ENCODE results near the gene GLUD1. TPM values are rescaled to one million over a fixed set of nuclear protein-coding genes. Genes with fewer than 3 reads are reported as not detected.
"Not testable (repeated sequence)": the region's sequence is repeated elsewhere in the genome, so short reads cannot be mapped to it uniquely, and the experiment has no call there.

The GLUD1 gene
- total and polyA plus RNA-seq, 3 experiments from 2014 or later = 130 to 184 (median 174) TPM

GRCh38 chr10:87083576-87084290, 10.9 kb downstream of the GLUD1 start:
- H3K27me3 Mint-ChIP-seq; H3K27me3 ChIP-seq (ENCODE audit: insufficient read depth, low read length, poor library complexity, severe bottlenecking); H3K9me3 ChIP-seq (ENCODE audit: low read length); H3K4me3 ChIP-seq (ENCODE audit: low read length); H3K36me3 ChIP-seq (ENCODE audit: insufficient read depth, low read length); H3K9me3 Mint-ChIP-seq; CTCF ChIA-PET: not testable (repeated sequence)
- Mint-ChIP-seq H3K4me3 (peak overlapping the region in 5 of 7 donors; percentile 20 to 66 (median 51)), H3K4me1 (peaks cover 55 to 71% (median 64%) of the 10 kb centered on the region in 3 donors), H3K36me3 (peaks cover 0 to 22% (median 6%) of the 10 kb centered on the region in 3 donors), H3K27ac (peak overlapping the region; percentile 85 to 95 (median 90))
- peak in 4 of 5 donors; percentile 10 to 57 (median 37) for DNase-seq
- H3K27ac ChIP-seq (ENCODE audit: low read depth, low read length) = peak overlapping the region; percentile 54
- H3K4me1 ChIP-seq (ENCODE audit: insufficient read depth, low read length) = peaks cover 16% of the 10 kb centered on the region
- POLR2A ChIA-PET = interaction anchor here (1.2 kb wide), 1 partner anchor 9 kb away, joined by 5 read pairs; no protein-coding TSS in a partner anchor

- H3K27ac ChIP-seq (ENCODE audit: low read depth, low read length); H3K36me3 ChIP-seq (ENCODE audit: insufficient read depth, low read length); POLR2A ChIA-PET; H3K9me3 ChIP-seq (ENCODE audit: low read length); H3K4me3 Mint-ChIP-seq; CTCF ChIA-PET; DNase-seq; H3K27me3 ChIP-seq (ENCODE audit: insufficient read depth, low read length, poor library complexity, severe bottlenecking); H3K9me3 Mint-ChIP-seq; H3K27me3 Mint-ChIP-seq; H3K4me3 ChIP-seq (ENCODE audit: low read length): not testable (repeated sequence)
- H3K27ac Mint-ChIP-seq = peak overlapping the region in 7 of 8 donors; percentile 86 to 95 (median 91)
- H3K4me1 ChIP-seq (ENCODE audit: insufficient read depth, low read length) = peaks cover 16% of the 10 kb centered on the region
- peaks cover 54 to 69% (median 59%) of the 10 kb centered on the region in 3 donors for H3K4me1 Mint-ChIP-seq
- H3K36me3 Mint-ChIP-seq = peaks cover 0 to 20% (median 3%) of the 10 kb centered on the region in 3 donors
Observed at GRCh38 chr10:87082219-87082618, 12.4 kb downstream of the GLUD1 start.

GRCh38 chr10:87081574-87081973, 13.1 kb downstream of the GLUD1 start:
- DNase-seq; H3K36me3 ChIP-seq (ENCODE audit: insufficient read depth, low read length); H3K9me3 Mint-ChIP-seq; H3K9me3 ChIP-seq (ENCODE audit: low read length); CTCF ChIA-PET; H3K4me3 ChIP-seq (ENCODE audit: low read length); POLR2A ChIA-PET; H3K27ac ChIP-seq (ENCODE audit: low read depth, low read length); H3K27me3 ChIP-seq (ENCODE audit: insufficient read depth, low read length, poor library complexity, severe bottlenecking); H3K27me3 Mint-ChIP-seq; H3K4me3 Mint-ChIP-seq: not testable (repeated sequence)
- H3K4me1 ChIP-seq (ENCODE audit: insufficient read depth, low read length) = peaks cover 16% of the 10 kb centered on the region
- peaks cover 0 to 15% (median 3%) of the 10 kb centered on the region in 3 donors for H3K36me3 Mint-ChIP-seq
- H3K27ac Mint-ChIP-seq = peak overlapping the region in 3 of 8 donors; percentile 91 to 95 (median 93)
- peaks cover 49 to 70% (median 59%) of the 10 kb centered on the region in 3 donors for H3K4me1 Mint-ChIP-seq

- H3K36me3 ChIP-seq (ENCODE audit: insufficient read depth, low read length); H3K27ac ChIP-seq (ENCODE audit: low read depth, low read length); H3K9me3 Mint-ChIP-seq; H3K4me3 Mint-ChIP-seq; H3K27ac Mint-ChIP-seq; H3K9me3 ChIP-seq (ENCODE audit: low read length); CTCF ChIA-PET; POLR2A ChIA-PET; DNase-seq; H3K27me3 ChIP-seq (ENCODE audit: insufficient read depth, low read length, poor library complexity, severe bottlenecking); H3K27me3 Mint-ChIP-seq; H3K4me3 ChIP-seq (ENCODE audit: low read length): not testable (repeated sequence)
- peaks cover 0 to 23% (median 7%) of the 10 kb centered on the region in 3 donors for H3K36me3 Mint-ChIP-seq
- H3K4me1 ChIP-seq (ENCODE audit: insufficient read depth, low read length) = peaks cover 16% of the 10 kb centered on the region
- H3K4me1 Mint-ChIP-seq = peaks cover 46 to 67% (median 56%) of the 10 kb centered on the region in 3 donors
Observed at GRCh38 chr10:87080621-87081020, 14.0 kb downstream of the GLUD1 start.

GRCh38 chr10:87079106-87079836, 15.4 kb downstream of the GLUD1 start:
- Histone ChIP-seq H3K36me3 (ENCODE audit: insufficient read depth, low read length) (no peaks in the 10 kb centered on the region), H3K27ac (ENCODE audit: low read depth, low read length) (no peak overlapping the region), H3K27me3 (ENCODE audit: insufficient read depth, low read length, poor library complexity, severe bottlenecking) (no peaks in the 10 kb centered on the region), H3K9me3 (ENCODE audit: low read length) (no peaks in the 10 kb centered on the region), H3K4me1 (ENCODE audit: insufficient read depth, low read length) (peaks cover 9% of the 10 kb centered on the region), H3K4me3 (ENCODE audit: low read length) (no peak overlapping the region)
- peaks cover 0 to 29% (median 7%) of the 10 kb centered on the region in 3 donors for H3K36me3 Mint-ChIP-seq
- CTCF ChIA-PET = no interaction called here
- H3K4me3 Mint-ChIP-seq = no peak overlapping the region
- no peak for DNase-seq
- peaks cover 38 to 56% (median 45%) of the 10 kb centered on the region in 3 donors for H3K4me1 Mint-ChIP-seq
- no peak overlapping the region for H3K27ac Mint-ChIP-seq
- no peaks in the 10 kb centered on the region for H3K27me3 Mint-ChIP-seq
- no peaks in the 10 kb centered on the region for H3K9me3 Mint-ChIP-seq
- POLR2A ChIA-PET = no interaction called here

GRCh38 chr10:87076421-87076820, 18.2 kb downstream of the GLUD1 start:
- Mint-ChIP-seq H3K27ac (peak overlapping the region in 6 of 8 donors; percentile 33 to 81 (median 64)), H3K4me1 (peaks cover 15 to 32% (median 24%) of the 10 kb centered on the region in 3 donors), H3K36me3 (peaks cover 0 to 49% (median 9%) of the 10 kb centered on the region in 3 donors)
- DNase-seq; H3K9me3 ChIP-seq (ENCODE audit: low read length); H3K36me3 ChIP-seq (ENCODE audit: insufficient read depth, low read length); H3K27me3 Mint-ChIP-seq; H3K9me3 Mint-ChIP-seq; H3K4me1 ChIP-seq (ENCODE audit: insufficient read depth, low read length); H3K4me3 Mint-ChIP-seq; CTCF ChIA-PET; H3K4me3 ChIP-seq (ENCODE audit: low read length); H3K27ac ChIP-seq (ENCODE audit: low read depth, low read length); H3K27me3 ChIP-seq (ENCODE audit: insufficient read depth, low read length, poor library complexity, severe bottlenecking): not testable (repeated sequence)
- POLR2A ChIA-PET = interaction anchor here (0.8 kb wide), 1 partner anchor 17 kb away, joined by 3 read pairs; no protein-coding TSS in a partner anchor

GRCh38 chr10:87072449-87072848, 22.2 kb downstream of the GLUD1 start:
- Mint-ChIP-seq H3K4me3 (no peak overlapping the region), H3K27me3 (no peaks in the 10 kb centered on the region), H3K36me3 (peaks cover 2 to 68% (median 13%) of the 10 kb centered on the region in 3 donors), H3K4me1 (peaks cover 8 to 16% (median 14%) of the 10 kb centered on the region in 3 donors), H3K27ac (no peak overlapping the region), H3K9me3 (no peaks in the 10 kb centered on the region)
- POLR2A ChIA-PET = no interaction called here
- CTCF ChIA-PET = no interaction called here
- no peaks in the 10 kb centered on the region for H3K27me3 ChIP-seq (ENCODE audit: insufficient read depth, low read length, poor library complexity, severe bottlenecking)
- DNase-seq = no peak
- no peaks in the 10 kb centered on the region for H3K9me3 ChIP-seq (ENCODE audit: low read length)
- peaks cover 19% of the 10 kb centered on the region for H3K36me3 ChIP-seq (ENCODE audit: insufficient read depth, low read length)
- H3K4me1 ChIP-seq (ENCODE audit: insufficient read depth, low read length) = no peaks in the 10 kb centered on the region
- H3K27ac ChIP-seq (ENCODE audit: low read depth, low read length) = no peak overlapping the region
- no peak overlapping the region for H3K4me3 ChIP-seq (ENCODE audit: low read length)

- Mint-ChIP-seq H3K27ac (peak overlapping the region in 1 of 8 donors; percentile 50), H3K4me3 (no peak overlapping the region)
- CTCF ChIA-PET = no interaction called here
Observed at GRCh38 chr10:87068281-87068680, 26.4 kb downstream of the GLUD1 start.

More at GRCh38 chr10:87068281-87068680, 26.4 kb downstream of the GLUD1 start:
- peaks cover 43% of the 10 kb centered on the region for H3K36me3 ChIP-seq (ENCODE audit: insufficient read depth, low read length)
- Mint-ChIP-seq H3K27me3 (no peaks in the 10 kb centered on the region), H3K9me3 (no peaks in the 10 kb centered on the region), H3K36me3 (peaks cover 13 to 86% (median 15%) of the 10 kb centered on the region in 3 donors), H3K4me1 (peaks cover 3 to 7% (median 4%) of the 10 kb centered on the region in 3 donors)
- H3K27ac ChIP-seq (ENCODE audit: low read depth, low read length) = no peak overlapping the region
- no peaks in the 10 kb centered on the region for H3K27me3 ChIP-seq (ENCODE audit: insufficient read depth, low read length, poor library complexity, severe bottlenecking)
- no peak overlapping the region for H3K4me3 ChIP-seq (ENCODE audit: low read length)
- H3K4me1 ChIP-seq (ENCODE audit: insufficient read depth, low read length) = no peaks in the 10 kb centered on the region
- H3K9me3 ChIP-seq (ENCODE audit: low read length) = no peaks in the 10 kb centered on the region
- no peak for DNase-seq
- POLR2A ChIA-PET = no interaction called here

All from CD8-positive, alpha-beta memory T cell (primary cell).